Measurements from ENCODE around the gene FNDC10. TPM values are rescaled to one million over a fixed set of nuclear protein-coding genes. Genes with fewer than 3 reads are reported as not detected.

Gene FNDC10
- total RNA-seq, 1 experiment from 2014 or later = 30.4 TPM

DNA sequence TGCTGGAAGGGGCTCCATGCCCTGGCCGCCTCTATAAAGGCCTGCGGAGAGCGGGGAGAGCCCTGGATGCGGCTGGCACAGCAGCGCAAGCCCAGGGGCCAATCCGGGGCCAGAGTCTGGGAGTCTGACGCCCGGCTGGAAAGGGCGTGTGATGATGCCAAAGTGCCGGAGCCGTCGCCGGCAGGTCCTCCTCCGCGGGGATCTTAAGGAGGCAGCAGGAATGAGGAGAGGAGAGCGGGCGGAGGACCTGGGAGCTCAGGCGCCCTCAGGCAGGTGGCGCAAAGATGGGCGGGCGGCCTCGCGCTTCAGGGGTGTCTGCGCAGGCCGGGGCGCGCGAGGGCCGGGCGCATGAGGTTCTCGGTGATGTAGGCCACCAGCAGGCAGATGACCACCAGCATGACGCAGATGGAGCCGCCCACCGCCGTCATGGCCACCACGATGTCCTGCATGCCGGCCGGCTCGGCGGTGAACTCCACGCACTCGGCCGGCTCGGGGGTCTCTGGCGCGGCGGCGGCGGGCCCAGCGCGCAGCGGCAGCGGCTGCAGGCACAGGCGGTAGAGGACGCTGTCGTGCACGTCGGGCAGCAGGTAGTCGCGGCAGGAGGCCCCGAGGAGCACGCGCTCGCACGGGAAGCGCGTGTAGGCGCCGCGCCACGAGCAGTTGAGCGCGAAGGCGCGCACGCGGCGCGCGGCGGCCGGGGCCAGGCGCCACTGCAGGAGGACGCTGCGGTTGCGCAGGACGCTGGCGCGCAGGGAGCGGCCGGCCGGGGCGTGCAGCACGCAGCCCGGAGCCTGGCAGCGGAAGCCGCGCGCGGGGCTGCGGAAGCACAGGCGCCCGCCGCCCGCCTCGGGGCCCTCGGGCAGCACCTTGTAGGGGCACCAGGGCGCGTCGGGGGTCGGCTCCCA lies 653 bp downstream of the FNDC10 start (continued):
- TF ChIP-seq, protein P1, sequence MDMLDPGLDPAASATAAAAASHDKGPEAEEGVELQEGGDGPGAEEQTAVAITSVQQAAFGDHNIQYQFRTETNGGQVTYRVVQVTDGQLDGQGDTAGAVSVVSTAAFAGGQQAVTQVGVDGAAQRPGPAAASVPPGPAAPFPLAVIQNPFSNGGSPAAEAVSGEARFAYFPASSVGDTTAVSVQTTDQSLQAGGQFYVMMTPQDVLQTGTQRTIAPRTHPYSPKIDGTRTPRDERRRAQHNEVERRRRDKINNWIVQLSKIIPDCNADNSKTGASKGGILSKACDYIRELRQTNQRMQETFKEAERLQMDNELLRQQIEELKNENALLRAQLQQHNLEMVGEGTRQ (CRISPR knock-in tag; IDR thresholded peaks at IDR 0.05) = no peak
- TF ChIP-seq FOXP1 (CRISPR knock-in tag; IDR thresholded peaks at IDR 0.05; ENCODE audit: borderline replicate concordance) (peak; percentile 94), FOXJ3 (CRISPR knock-in tag; IDR thresholded peaks at IDR 0.05; ENCODE audit: borderline replicate concordance) (no peak), NFATC4 (CRISPR knock-in tag; IDR thresholded peaks at IDR 0.05) (no peak), ZNF232 (CRISPR knock-in tag; IDR thresholded peaks at IDR 0.05) (peak; percentile 92), ELF4 (CRISPR knock-in tag; IDR thresholded peaks at IDR 0.05; ENCODE audit: low read depth) (no peak), TEAD4 (CRISPR knock-in tag; IDR thresholded peaks at IDR 0.05) (peak; percentile 66; the same call in 1 of the 2 replicates), MYBL2 (CRISPR knock-in tag; IDR thresholded peaks at IDR 0.05) (peak; percentile 41; the same call in 1 of the 2 replicates)
- TF ChIP-seq, protein P2, sequence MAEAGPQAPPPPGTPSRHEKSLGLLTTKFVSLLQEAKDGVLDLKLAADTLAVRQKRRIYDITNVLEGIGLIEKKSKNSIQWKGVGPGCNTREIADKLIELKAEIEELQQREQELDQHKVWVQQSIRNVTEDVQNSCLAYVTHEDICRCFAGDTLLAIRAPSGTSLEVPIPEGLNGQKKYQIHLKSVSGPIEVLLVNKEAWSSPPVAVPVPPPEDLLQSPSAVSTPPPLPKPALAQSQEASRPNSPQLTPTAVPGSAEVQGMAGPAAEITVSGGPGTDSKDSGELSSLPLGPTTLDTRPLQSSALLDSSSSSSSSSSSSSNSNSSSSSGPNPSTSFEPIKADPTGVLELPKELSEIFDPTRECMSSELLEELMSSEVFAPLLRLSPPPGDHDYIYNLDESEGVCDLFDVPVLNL (CRISPR knock-in tag; IDR thresholded peaks at IDR 0.05; ENCODE audit: borderline replicate concordance, low read depth) = no peak; the same call in 1 of the 2 replicates
- TF ChIP-seq, protein P3, sequence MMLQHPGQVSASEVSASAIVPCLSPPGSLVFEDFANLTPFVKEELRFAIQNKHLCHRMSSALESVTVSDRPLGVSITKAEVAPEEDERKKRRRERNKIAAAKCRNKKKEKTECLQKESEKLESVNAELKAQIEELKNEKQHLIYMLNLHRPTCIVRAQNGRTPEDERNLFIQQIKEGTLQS (CRISPR knock-in tag; conservative IDR thresholded peaks at IDR 0.05) = no peak
- TF ChIP-seq, protein P4, sequence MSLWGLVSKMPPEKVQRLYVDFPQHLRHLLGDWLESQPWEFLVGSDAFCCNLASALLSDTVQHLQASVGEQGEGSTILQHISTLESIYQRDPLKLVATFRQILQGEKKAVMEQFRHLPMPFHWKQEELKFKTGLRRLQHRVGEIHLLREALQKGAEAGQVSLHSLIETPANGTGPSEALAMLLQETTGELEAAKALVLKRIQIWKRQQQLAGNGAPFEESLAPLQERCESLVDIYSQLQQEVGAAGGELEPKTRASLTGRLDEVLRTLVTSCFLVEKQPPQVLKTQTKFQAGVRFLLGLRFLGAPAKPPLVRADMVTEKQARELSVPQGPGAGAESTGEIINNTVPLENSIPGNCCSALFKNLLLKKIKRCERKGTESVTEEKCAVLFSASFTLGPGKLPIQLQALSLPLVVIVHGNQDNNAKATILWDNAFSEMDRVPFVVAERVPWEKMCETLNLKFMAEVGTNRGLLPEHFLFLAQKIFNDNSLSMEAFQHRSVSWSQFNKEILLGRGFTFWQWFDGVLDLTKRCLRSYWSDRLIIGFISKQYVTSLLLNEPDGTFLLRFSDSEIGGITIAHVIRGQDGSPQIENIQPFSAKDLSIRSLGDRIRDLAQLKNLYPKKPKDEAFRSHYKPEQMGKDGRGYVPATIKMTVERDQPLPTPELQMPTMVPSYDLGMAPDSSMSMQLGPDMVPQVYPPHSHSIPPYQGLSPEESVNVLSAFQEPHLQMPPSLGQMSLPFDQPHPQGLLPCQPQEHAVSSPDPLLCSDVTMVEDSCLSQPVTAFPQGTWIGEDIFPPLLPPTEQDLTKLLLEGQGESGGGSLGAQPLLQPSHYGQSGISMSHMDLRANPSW (CRISPR knock-in tag; conservative IDR thresholded peaks at IDR 0.05; ENCODE audit: low read depth) = no peak
- TF ChIP-seq, protein P5, sequence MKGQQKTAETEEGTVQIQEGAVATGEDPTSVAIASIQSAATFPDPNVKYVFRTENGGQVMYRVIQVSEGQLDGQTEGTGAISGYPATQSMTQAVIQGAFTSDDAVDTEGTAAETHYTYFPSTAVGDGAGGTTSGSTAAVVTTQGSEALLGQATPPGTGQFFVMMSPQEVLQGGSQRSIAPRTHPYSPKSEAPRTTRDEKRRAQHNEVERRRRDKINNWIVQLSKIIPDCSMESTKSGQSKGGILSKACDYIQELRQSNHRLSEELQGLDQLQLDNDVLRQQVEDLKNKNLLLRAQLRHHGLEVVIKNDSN (CRISPR knock-in tag; IDR thresholded peaks at IDR 0.05) = no peak
- TF ChIP-seq, protein P6, sequence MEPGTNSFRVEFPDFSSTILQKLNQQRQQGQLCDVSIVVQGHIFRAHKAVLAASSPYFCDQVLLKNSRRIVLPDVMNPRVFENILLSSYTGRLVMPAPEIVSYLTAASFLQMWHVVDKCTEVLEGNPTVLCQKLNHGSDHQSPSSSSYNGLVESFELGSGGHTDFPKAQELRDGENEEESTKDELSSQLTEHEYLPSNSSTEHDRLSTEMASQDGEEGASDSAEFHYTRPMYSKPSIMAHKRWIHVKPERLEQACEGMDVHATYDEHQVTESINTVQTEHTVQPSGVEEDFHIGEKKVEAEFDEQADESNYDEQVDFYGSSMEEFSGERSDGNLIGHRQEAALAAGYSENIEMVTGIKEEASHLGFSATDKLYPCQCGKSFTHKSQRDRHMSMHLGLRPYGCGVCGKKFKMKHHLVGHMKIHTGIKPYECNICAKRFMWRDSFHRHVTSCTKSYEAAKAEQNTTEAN (CRISPR knock-in tag; IDR thresholded peaks at IDR 0.05) = peak; percentile 84; the same call in 1 of the 2 replicates
- TF ChIP-seq, protein P7, sequence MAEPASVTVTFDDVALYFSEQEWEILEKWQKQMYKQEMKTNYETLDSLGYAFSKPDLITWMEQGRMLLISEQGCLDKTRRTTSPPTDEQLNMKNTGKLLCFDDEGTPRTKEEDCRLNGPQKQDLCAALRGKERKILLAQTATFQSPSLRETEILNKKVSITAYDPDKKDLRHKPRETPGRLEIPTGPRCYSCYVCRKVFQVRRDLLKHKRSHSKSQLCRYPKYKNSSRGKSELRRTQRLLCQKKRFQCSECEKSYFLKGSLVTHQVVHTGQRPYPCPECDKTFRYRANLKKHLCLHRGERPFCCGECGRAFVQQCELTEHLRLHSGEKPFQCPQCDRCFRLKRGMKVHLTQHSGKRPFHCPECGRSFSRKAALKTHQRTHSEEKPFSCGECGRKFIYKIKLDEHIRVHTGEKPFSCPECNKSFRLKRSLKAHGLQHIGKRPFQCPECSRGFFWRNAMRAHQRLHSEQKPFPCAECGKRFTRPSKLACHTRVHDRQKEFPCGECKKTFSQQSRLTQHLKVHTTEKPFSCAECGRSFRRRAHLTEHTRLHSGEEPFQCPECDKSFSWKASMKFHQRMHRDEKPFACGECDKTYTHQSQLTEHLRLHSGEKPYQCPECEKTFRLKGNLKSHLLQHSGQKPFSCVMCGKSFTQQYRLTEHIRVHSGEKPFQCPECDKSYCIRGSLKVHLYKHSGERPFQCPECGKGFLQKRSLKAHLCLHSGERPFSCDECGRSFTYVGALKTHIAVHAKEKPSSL (CRISPR knock-in tag; conservative IDR thresholded peaks at IDR 0.05) = no peak
- TF ChIP-seq, protein P8, sequence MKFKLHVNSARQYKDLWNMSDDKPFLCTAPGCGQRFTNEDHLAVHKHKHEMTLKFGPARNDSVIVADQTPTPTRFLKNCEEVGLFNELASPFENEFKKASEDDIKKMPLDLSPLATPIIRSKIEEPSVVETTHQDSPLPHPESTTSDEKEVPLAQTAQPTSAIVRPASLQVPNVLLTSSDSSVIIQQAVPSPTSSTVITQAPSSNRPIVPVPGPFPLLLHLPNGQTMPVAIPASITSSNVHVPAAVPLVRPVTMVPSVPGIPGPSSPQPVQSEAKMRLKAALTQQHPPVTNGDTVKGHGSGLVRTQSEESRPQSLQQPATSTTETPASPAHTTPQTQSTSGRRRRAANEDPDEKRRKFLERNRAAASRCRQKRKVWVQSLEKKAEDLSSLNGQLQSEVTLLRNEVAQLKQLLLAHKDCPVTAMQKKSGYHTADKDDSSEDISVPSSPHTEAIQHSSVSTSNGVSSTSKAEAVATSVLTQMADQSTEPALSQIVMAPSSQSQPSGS (CRISPR knock-in tag; IDR thresholded peaks at IDR 0.05; ENCODE audit: borderline replicate concordance, low read depth) = no peak
- TF ChIP-seq, protein P9, sequence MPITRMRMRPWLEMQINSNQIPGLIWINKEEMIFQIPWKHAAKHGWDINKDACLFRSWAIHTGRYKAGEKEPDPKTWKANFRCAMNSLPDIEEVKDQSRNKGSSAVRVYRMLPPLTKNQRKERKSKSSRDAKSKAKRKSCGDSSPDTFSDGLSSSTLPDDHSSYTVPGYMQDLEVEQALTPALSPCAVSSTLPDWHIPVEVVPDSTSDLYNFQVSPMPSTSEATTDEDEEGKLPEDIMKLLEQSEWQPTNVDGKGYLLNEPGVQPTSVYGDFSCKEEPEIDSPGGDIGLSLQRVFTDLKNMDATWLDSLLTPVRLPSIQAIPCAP (CRISPR knock-in tag; IDR thresholded peaks at IDR 0.05) = 0 out of 2 replicates have a peak, but pooled peaks have one; percentile 57
- TF ChIP-seq, protein P10, sequence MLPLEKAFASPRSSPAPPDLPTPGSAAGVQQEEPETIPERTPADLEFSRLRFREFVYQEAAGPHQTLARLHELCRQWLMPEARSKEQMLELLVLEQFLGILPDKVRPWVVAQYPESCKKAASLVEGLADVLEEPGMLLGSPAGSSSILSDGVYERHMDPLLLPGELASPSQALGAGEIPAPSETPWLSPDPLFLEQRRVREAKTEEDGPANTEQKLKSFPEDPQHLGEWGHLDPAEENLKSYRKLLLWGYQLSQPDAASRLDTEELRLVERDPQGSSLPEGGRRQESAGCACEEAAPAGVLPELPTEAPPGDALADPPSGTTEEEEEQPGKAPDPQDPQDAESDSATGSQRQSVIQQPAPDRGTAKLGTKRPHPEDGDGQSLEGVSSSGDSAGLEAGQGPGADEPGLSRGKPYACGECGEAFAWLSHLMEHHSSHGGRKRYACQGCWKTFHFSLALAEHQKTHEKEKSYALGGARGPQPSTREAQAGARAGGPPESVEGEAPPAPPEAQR (CRISPR knock-in tag; IDR thresholded peaks at IDR 0.05) = no peak

All from WTC11 (cell line).